ENCODE measurements around the gene RNF220.
"Not testable (repeated sequence)": the region's sequence is repeated elsewhere in the genome, so short reads cannot be mapped to it uniquely, and the experiment has no call there.

Gene RNF220

GRCh38 chr1:44554706-44555105 lies 149.7 kb downstream of the RNF220 start:
- no peak for DNase-seq

GRCh38 chr1:44557778-44558177 lies 152.7 kb downstream of the RNF220 start:
- DNase-seq, result no peak

GRCh38 chr1:44558883-44559282 lies 153.8 kb downstream of the RNF220 start:
- no peak for DNase-seq

- no peak for DNase-seq
Measured at GRCh38 chr1:44559330-44559729, 154.3 kb downstream of the RNF220 start.

- DNase-seq, result no peak
Measured at GRCh38 chr1:44559913-44560312, 154.9 kb downstream of the RNF220 start.

GRCh38 chr1:44560696-44561095 lies 155.6 kb downstream of the RNF220 start:
- DNase-seq, result not testable (repeated sequence)

GRCh38 chr1:44565259-44565750 lies 160.2 kb downstream of the RNF220 start:
- no peak for DNase-seq

GRCh38 chr1:44565833-44566232 lies 160.8 kb downstream of the RNF220 start:
- DNase-seq, result no peak

- no peak for DNase-seq
Measured at GRCh38 chr1:44566281-44567046, 161.4 kb downstream of the RNF220 start.

GRCh38 chr1:44568128-44568900 lies 163.3 kb downstream of the RNF220 start:
- no peak for DNase-seq

- DNase-seq, result no peak
Measured at GRCh38 chr1:44569491-44569890, 164.4 kb downstream of the RNF220 start.

GRCh38 chr1:44571712-44572571 lies 166.9 kb downstream of the RNF220 start:
- peak in 3 of 6 experiments; percentile 18 to 24 (median 21) for DNase-seq

GRCh38 chr1:44572572-44572879 lies 167.5 kb downstream of the RNF220 start:
- DNase-seq, result no peak

GRCh38 chr1:44575396-44575795 lies 170.3 kb downstream of the RNF220 start:
- no peak for DNase-seq

- no peak for DNase-seq
Measured at GRCh38 chr1:44576456-44577150, 171.5 kb downstream of the RNF220 start.

- no peak for DNase-seq
Measured at GRCh38 chr1:44581205-44581604, 176.2 kb downstream of the RNF220 start.

- DNase-seq, result no peak
Measured at GRCh38 chr1:44584167-44584566, 179.1 kb downstream of the RNF220 start.

- DNase-seq, result no peak
Measured at GRCh38 chr1:44585315-44585920, 180.4 kb downstream of the RNF220 start.

GRCh38 chr1:44587796-44588460 lies 182.9 kb downstream of the RNF220 start:
- no peak for DNase-seq

GRCh38 chr1:44588551-44589210 lies 183.6 kb downstream of the RNF220 start:
- no peak for DNase-seq

- DNase-seq, result no peak
Measured at GRCh38 chr1:44590475-44590874, 185.4 kb downstream of the RNF220 start.

Data from stimulated activated naive CD4-positive, alpha-beta T cell (primary cell).